Measurements from ENCODE around the gene OGFR. TPM values are rescaled to one million over a fixed set of nuclear protein-coding genes. Genes with fewer than 3 reads are reported as not detected.
"Not testable (repeated sequence)": the region's sequence is repeated elsewhere in the genome, so short reads cannot be mapped to it uniquely, and the experiment has no call there.

Gene OGFR
- total RNA-seq, 5 donors from 2014 or later (not counting 1 experiment from before 2014, with no cell fraction given), result 46.5 to 91.1 (median 83.0) TPM

DNA sequence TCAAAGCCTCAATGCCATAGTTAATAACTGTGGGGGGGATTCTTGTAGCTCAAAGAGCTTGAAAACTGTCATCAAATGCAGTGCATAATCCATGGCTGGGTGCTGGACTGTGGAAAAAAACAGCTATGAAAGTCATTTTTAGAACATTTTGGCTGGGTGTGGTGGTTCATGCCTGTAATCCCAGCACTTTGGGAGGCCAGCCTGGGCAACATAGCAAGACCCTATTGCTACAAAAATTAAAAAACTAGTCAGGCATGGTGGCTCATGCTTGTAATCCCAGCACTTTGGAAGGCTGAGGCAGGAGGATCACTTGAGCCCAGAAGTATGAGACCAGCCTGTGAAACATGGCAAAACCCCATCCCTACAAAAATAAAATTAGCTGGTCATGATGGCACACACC, 44.8 kb downstream of the OGFR start:
- DNase-seq, result no peak
- Mint-ChIP-seq H3K9me3 (no peaks in the 10 kb centered on the region), H3K4me1 (no peaks in the 10 kb centered on the region), H3K36me3 (peaks cover 39% of the 10 kb centered on the region), H3K27me3 (no peaks in the 10 kb centered on the region), H3K4me3 (no peak overlapping the region), H3K27ac (no peak overlapping the region)
- H3K4me1 ChIP-seq (ENCODE audit: control insufficient read depth in 1 of 2, extremely low read depth in 1 of 2, insufficient read depth in 2 of 2, low read length in 2 of 2), result no peaks in the 10 kb centered on the region
- H3K9me3 ChIP-seq, result no peaks in the 10 kb centered on the region
- peaks cover 6 to 8% of the 10 kb centered on the region in 2 donors for H3K36me3 ChIP-seq (ENCODE audit: control insufficient read depth in 2 of 2, extremely low read depth in 1 of 2, insufficient read depth in 1 of 2, low read length in 1 of 2)
- no peaks in the 10 kb centered on the region for H3K27me3 ChIP-seq (replicated peaks in 1 of 2; ENCODE audit: control insufficient read depth in 2 of 2, extremely low read depth in 1 of 2, insufficient read depth in 2 of 2, low read length in 1 of 2)
- ChIA-PET CTCF (no interaction called here), POLR2A (no interaction called here)
- no peak overlapping the region for H3K4me3 ChIP-seq (ENCODE audit: control insufficient read depth in 1 of 2, extremely low read depth in 1 of 2, low read length in 1 of 2)
- no peak for ATAC-seq (replicated peaks in 1 of 4)
- no peak overlapping the region for H3K27ac ChIP-seq (ENCODE audit: low read length)

DNA sequence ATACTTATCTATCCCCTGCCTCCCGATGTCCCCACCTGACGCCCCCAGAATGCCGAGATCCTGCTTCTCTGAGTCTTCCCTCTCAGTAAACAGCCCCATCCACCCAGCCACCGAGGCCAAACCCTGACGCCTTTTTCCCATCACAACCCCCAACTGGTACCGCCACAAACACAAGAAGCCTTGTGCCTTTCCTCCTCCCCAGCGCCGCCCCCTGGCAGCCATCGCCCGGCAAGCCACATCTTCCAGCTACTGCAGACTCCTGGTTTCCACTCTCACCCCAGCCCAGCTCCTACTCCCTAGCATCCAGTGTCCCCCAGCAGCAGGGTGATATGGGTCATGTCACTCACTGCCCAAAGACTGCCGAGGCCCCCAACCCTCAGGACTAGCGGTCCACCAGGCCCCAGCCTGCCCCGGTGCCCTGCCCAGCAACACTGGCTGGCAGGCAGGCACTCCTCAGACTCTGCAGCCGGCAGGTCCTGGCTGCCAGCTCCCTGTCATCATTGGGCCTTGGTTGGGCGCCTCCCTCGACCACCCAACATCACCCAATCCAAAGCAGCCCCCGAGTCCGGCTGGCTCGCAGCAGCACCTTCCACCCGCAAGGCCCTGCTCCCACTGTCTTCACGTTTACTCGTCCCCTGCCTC, 45.8 kb downstream of the OGFR start:
- Histone ChIP-seq H3K27me3 (replicated peaks in 1 of 2; ENCODE audit: control insufficient read depth in 2 of 2, extremely low read depth in 1 of 2, insufficient read depth in 2 of 2, low read length in 1 of 2) (no peaks in the 10 kb centered on the region), H3K4me1 (ENCODE audit: control insufficient read depth in 1 of 2, extremely low read depth in 1 of 2, insufficient read depth in 2 of 2, low read length in 2 of 2) (no peaks in the 10 kb centered on the region), H3K9me3 (no peaks in the 10 kb centered on the region), H3K36me3 (ENCODE audit: control insufficient read depth in 2 of 2, extremely low read depth in 1 of 2, insufficient read depth in 1 of 2, low read length in 1 of 2) (peaks cover 7 to 9% of the 10 kb centered on the region in 2 donors), H3K4me3 (ENCODE audit: control insufficient read depth in 1 of 2, extremely low read depth in 1 of 2, low read length in 1 of 2) (no peak overlapping the region), H3K27ac (ENCODE audit: low read length) (no peak overlapping the region)
- ChIA-PET CTCF (no interaction called here), POLR2A (no interaction called here)
- H3K4me1 Mint-ChIP-seq, result no peaks in the 10 kb centered on the region
- H3K36me3 Mint-ChIP-seq, result peaks cover 41% of the 10 kb centered on the region
- 93% methylated on average over 17 of the region's 22 CpGs for WGBS (ENCODE audit: insufficient coverage)
- H3K27me3 Mint-ChIP-seq, result no peaks in the 10 kb centered on the region
- H3K9me3 Mint-ChIP-seq, result no peaks in the 10 kb centered on the region
- no peak for DNase-seq
- ATAC-seq (replicated peaks in 1 of 4), result no peak
- no peak overlapping the region for H3K27ac Mint-ChIP-seq
- no peak overlapping the region for H3K4me3 Mint-ChIP-seq

DNA sequence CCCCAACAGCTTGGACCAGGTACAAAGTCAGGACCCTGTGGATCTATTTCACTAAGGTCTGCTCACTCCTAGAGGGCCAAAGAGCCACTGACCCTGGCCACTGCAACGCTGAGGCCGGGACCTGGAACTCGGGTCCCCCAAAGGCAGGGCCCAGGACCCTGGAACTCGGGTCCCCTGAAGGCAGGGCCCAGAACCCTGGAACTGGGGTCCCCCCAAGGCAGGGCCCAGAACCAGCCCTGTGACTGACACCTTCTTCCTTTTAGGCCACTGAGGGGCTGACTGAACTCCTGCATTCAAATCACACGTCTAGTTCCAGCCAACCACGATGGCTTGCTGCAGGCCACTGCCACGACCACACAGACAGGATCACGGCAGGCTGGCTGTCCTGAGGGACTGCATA, 47.6 kb downstream of the OGFR start:
- Histone ChIP-seq H3K4me1 (ENCODE audit: control insufficient read depth in 1 of 2, extremely low read depth in 1 of 2, insufficient read depth in 2 of 2, low read length in 2 of 2) (no peaks in the 10 kb centered on the region), H3K27me3 (replicated peaks in 1 of 2; ENCODE audit: control insufficient read depth in 2 of 2, extremely low read depth in 1 of 2, insufficient read depth in 2 of 2, low read length in 1 of 2) (peaks cover 0 to 4% of the 10 kb centered on the region in 2 experiments), H3K9me3 (no peaks in the 10 kb centered on the region), H3K36me3 (ENCODE audit: control insufficient read depth in 2 of 2, extremely low read depth in 1 of 2, insufficient read depth in 1 of 2, low read length in 1 of 2) (peaks cover 9 to 13% of the 10 kb centered on the region in 2 donors), H3K4me3 (ENCODE audit: control insufficient read depth in 1 of 2, extremely low read depth in 1 of 2, low read length in 1 of 2) (no peak overlapping the region), H3K27ac (ENCODE audit: low read length) (no peak overlapping the region)
- Mint-ChIP-seq H3K36me3 (peaks cover 37% of the 10 kb centered on the region), H3K4me1 (no peaks in the 10 kb centered on the region), H3K27ac (no peak overlapping the region), H3K9me3 (no peaks in the 10 kb centered on the region), H3K27me3 (no peaks in the 10 kb centered on the region), H3K4me3 (no peak overlapping the region)
- ATAC-seq (replicated peaks in 1 of 4) (no peak), DNase-seq (no peak)
- POLR2A ChIA-PET, result no interaction called here
- 88% methylated on average over 8 of the region's 8 CpGs for WGBS (ENCODE audit: insufficient coverage)
- CTCF ChIA-PET, result no interaction called here

DNA sequence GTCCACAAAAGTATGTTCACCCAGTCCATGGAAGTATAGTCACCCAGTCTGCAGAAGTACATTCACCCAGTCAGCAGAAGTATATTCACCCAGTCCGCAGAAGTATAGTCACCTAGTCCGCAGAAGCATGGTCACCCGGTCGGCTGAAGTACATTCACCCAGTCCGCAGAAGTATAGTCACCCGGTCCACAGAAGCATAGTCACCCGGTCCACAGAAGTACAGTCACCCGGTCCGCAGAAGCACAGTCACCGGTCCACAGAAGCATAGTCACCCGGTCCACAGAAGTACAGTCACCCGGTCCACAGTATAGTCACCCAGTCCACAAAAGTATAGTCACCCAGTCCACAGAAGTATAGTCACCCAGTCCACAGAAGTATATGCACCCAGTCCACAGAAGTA, 48.2 kb downstream of the OGFR start:
- H3K27ac Mint-ChIP-seq, result no peak overlapping the region
- ChIA-PET POLR2A (no interaction called here), CTCF (no interaction called here)
- Histone ChIP-seq H3K4me3 (ENCODE audit: control insufficient read depth in 1 of 2, extremely low read depth in 1 of 2, low read length in 1 of 2) (no peak overlapping the region), H3K9me3 (no peaks in the 10 kb centered on the region), H3K36me3 (ENCODE audit: control insufficient read depth in 2 of 2, extremely low read depth in 1 of 2, insufficient read depth in 1 of 2, low read length in 1 of 2) (peaks cover 11 to 13% of the 10 kb centered on the region in 2 donors), H3K4me1 (ENCODE audit: control insufficient read depth in 1 of 2, extremely low read depth in 1 of 2, insufficient read depth in 2 of 2, low read length in 2 of 2) (no peaks in the 10 kb centered on the region), H3K27me3 (replicated peaks in 1 of 2; ENCODE audit: control insufficient read depth in 2 of 2, extremely low read depth in 1 of 2, insufficient read depth in 2 of 2, low read length in 1 of 2) (peaks cover 0 to 4% of the 10 kb centered on the region in 2 experiments), H3K27ac (ENCODE audit: low read length) (no peak overlapping the region)
- H3K27me3 Mint-ChIP-seq, result no peaks in the 10 kb centered on the region
- DNase-seq (no peak), ATAC-seq (replicated peaks in 1 of 4) (no peak)
- no peaks in the 10 kb centered on the region for H3K9me3 Mint-ChIP-seq
- H3K4me3 Mint-ChIP-seq, result no peak overlapping the region
- H3K36me3 Mint-ChIP-seq, result peaks cover 39% of the 10 kb centered on the region
- peaks cover 0 to under 1% (median 0%) of the 10 kb centered on the region in 3 donors for H3K4me1 Mint-ChIP-seq
- WGBS (ENCODE audit: insufficient coverage), result 94% methylated on average over 12 of the region's 12 CpGs

DNA sequence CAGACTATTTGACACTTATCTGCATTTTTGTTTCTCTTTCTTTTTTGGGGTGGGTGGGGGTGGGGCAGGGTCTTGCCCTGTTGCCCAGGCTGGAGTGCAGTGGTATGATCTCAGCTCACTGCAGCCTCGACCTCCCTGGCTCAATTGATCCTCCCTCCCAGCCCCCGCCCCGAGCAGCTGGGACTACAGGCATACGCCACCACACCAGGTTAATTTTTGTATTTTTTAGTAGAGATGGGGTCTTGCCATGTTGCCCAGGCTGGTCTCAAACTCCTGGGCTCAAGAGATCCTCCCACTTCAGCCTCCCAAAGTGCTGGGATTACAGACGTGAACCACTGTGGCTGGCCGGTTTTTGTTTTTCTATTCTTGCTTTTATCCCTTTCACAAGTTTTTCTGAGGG, 48.7 kb downstream of the OGFR start:
- H3K4me3 ChIP-seq (ENCODE audit: control insufficient read depth in 1 of 2, extremely low read depth in 1 of 2, low read length in 1 of 2); ATAC-seq (replicated peaks in 1 of 4); H3K4me3 Mint-ChIP-seq; H3K9me3 ChIP-seq; DNase-seq; H3K4me1 Mint-ChIP-seq; H3K9me3 Mint-ChIP-seq; POLR2A ChIA-PET; H3K27me3 Mint-ChIP-seq; H3K27ac Mint-ChIP-seq; H3K27me3 ChIP-seq (replicated peaks in 1 of 2; ENCODE audit: control insufficient read depth in 2 of 2, extremely low read depth in 1 of 2, insufficient read depth in 2 of 2, low read length in 1 of 2); H3K27ac ChIP-seq (ENCODE audit: low read length); CTCF ChIA-PET; H3K4me1 ChIP-seq (ENCODE audit: control insufficient read depth in 1 of 2, extremely low read depth in 1 of 2, insufficient read depth in 2 of 2, low read length in 2 of 2): not testable (repeated sequence)
- peaks cover 11 to 13% of the 10 kb centered on the region in 2 donors for H3K36me3 ChIP-seq (ENCODE audit: control insufficient read depth in 2 of 2, extremely low read depth in 1 of 2, insufficient read depth in 1 of 2, low read length in 1 of 2)
- peaks cover 42% of the 10 kb centered on the region for H3K36me3 Mint-ChIP-seq
- WGBS (ENCODE audit: insufficient coverage), result 93% methylated on average over 2 of the region's 6 CpGs

DNA sequence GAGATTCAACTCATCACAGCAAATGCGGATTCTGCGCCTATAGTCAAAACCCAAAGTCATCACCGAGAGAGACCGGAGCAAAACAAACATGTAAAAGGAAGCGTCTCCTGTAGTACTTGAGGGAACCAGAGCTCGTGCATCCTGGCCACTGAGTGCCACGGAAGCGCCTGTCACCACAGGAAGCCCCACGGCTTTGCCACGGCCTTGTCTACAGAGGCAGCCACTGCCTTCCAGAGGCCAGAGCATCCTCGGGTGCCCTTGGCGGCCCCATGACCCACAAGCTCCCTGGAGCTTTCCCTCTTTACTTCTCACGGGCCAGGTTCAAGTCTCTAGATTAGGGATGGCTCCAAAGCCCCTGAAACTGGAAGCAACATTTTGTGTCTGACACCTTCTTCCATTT, 49.5 kb downstream of the OGFR start:
- ChIA-PET POLR2A (no interaction called here), CTCF (no interaction called here)
- no peaks in the 10 kb centered on the region for H3K9me3 Mint-ChIP-seq
- no peaks in the 10 kb centered on the region for H3K27me3 Mint-ChIP-seq
- H3K36me3 Mint-ChIP-seq, result peaks cover 42% of the 10 kb centered on the region
- no peaks in the 10 kb centered on the region for H3K4me1 ChIP-seq (ENCODE audit: control insufficient read depth in 1 of 2, extremely low read depth in 1 of 2, insufficient read depth in 2 of 2, low read length in 2 of 2)
- DNase-seq, result no peak
- H3K9me3 ChIP-seq, result no peaks in the 10 kb centered on the region
- no peak overlapping the region for H3K4me3 Mint-ChIP-seq
- WGBS (ENCODE audit: insufficient coverage), result 98% methylated on average over 13 of the region's 13 CpGs
- no peak overlapping the region for H3K27ac ChIP-seq (ENCODE audit: low read length)
- peaks cover 0 to 4% of the 10 kb centered on the region in 2 experiments for H3K27me3 ChIP-seq (replicated peaks in 1 of 2; ENCODE audit: control insufficient read depth in 2 of 2, extremely low read depth in 1 of 2, insufficient read depth in 2 of 2, low read length in 1 of 2)
- no peak overlapping the region for H3K27ac Mint-ChIP-seq
- peaks cover 11 to 13% of the 10 kb centered on the region in 2 donors for H3K36me3 ChIP-seq (ENCODE audit: control insufficient read depth in 2 of 2, extremely low read depth in 1 of 2, insufficient read depth in 1 of 2, low read length in 1 of 2)
- no peak for ATAC-seq (replicated peaks in 1 of 4)
- H3K4me1 Mint-ChIP-seq, result peaks cover 6 to 8% (median 7%) of the 10 kb centered on the region in 3 donors
- H3K4me3 ChIP-seq (ENCODE audit: control insufficient read depth in 1 of 2, extremely low read depth in 1 of 2, low read length in 1 of 2), result no peak overlapping the region

DNA sequence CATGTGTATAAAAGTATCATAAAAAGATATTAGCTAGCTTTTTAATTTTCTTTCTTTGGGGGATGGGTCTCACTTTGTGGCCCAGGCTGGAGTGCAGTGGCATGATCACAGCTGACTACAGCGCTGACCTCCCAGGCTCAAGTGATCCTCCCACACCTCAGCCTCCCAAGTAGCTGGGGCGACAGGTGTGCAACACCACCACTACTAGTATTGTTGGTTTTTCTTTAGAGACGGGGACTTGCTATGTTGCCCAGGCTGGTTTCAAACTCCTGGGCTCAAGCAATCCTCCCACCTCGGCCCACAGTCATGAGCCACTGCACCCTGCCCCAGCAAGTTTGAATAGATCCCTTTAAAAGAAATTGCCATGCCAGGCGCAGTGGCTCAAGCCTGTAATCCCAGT, 50.5 kb downstream of the OGFR start:
- Histone ChIP-seq H3K4me1 (ENCODE audit: control insufficient read depth in 1 of 2, extremely low read depth in 1 of 2, insufficient read depth in 2 of 2, low read length in 2 of 2) (peaks cover 3 to 6% of the 10 kb centered on the region in 2 experiments), H3K9me3 (no peaks in the 10 kb centered on the region), H3K36me3 (ENCODE audit: control insufficient read depth in 2 of 2, extremely low read depth in 1 of 2, insufficient read depth in 1 of 2, low read length in 1 of 2) (peaks cover 10 to 11% of the 10 kb centered on the region in 2 donors), H3K4me3 (ENCODE audit: control insufficient read depth in 1 of 2, extremely low read depth in 1 of 2, low read length in 1 of 2) (no peak overlapping the region), H3K27me3 (replicated peaks in 1 of 2; ENCODE audit: control insufficient read depth in 2 of 2, extremely low read depth in 1 of 2, insufficient read depth in 2 of 2, low read length in 1 of 2) (peaks cover 0 to 4% of the 10 kb centered on the region in 2 experiments), H3K27ac (ENCODE audit: low read length) (no peak overlapping the region)
- no peak for DNase-seq
- POLR2A ChIA-PET, result no interaction called here
- no peak overlapping the region for H3K27ac Mint-ChIP-seq
- ATAC-seq (replicated peaks in 1 of 4), result no peak
- 96% methylated on average over 4 of the region's 5 CpGs for WGBS (ENCODE audit: insufficient coverage)
- H3K36me3 Mint-ChIP-seq, result peaks cover 39% of the 10 kb centered on the region
- peaks cover 14 to 18% (median 16%) of the 10 kb centered on the region in 3 donors for H3K4me1 Mint-ChIP-seq
- CTCF ChIA-PET, result interaction anchor here in 1 of 2 donors (0.6 kb wide), 1 partner anchor 46 kb away, joined by 4 read pairs; no protein-coding TSS in a partner anchor
- H3K27me3 Mint-ChIP-seq, result no peaks in the 10 kb centered on the region
- H3K4me3 Mint-ChIP-seq, result no peak overlapping the region
- H3K9me3 Mint-ChIP-seq, result no peaks in the 10 kb centered on the region

All from T-cell (primary cell).